ENCODE results near the gene STX10. TPM values are rescaled to one million over a fixed set of nuclear protein-coding genes. Genes with fewer than 3 reads are reported as not detected.
A peak's percentile ranks its signal among the peaks of the same experiment; 100 is the strongest.

Gene STX10
- total and polyA plus RNA-seq, 9 of the 15 experiments (the other 6 are each of a cell fraction or from before 2014, with no cell fraction given) = 0.51 to 66.3 (median 31.0) TPM

GRCh38 chr19:13152974-13153568, 2.9 kb upstream of the STX10 start (continued):
- TF ChIP-seq MBD1 (CRISPR knock-in tag; IDR thresholded peaks at IDR 0.05) (no peak), YY1 (IDR thresholded peaks at IDR 0.05; ENCODE audit: borderline replicate concordance in 1 of 3, control insufficient read depth in 1 of 3, extremely low read depth in 1 of 3, insufficient read depth in 3 of 3, insufficient read length in 1 of 3, insufficient replicate concordance in 2 of 3, low read depth in 1 of 3, low read length in 2 of 3) (peak; percentile 40 to 87 (median 77)), HIVEP1 (CRISPR knock-in tag; IDR thresholded peaks at IDR 0.05) (no peak), KDM4B (IDR thresholded peaks at IDR 0.05; ENCODE audit: borderline replicate concordance in 2 of 2, low read depth in 1 of 2) (peak in 1 of 2 experiments; percentile 54; a peak in 1 of 4 replicates), CREB1 (IDR thresholded peaks at IDR 0.05) (peak; percentile 90), CREB1 (CRISPR knock-in tag; IDR thresholded peaks at IDR 0.05) (peak; percentile 94), FOXJ2 (tag; IDR thresholded peaks at IDR 0.05) (no peak), ZC3H4 (CRISPR knock-in tag; IDR thresholded peaks at IDR 0.05; ENCODE audit: borderline replicate concordance) (peak; percentile 90), ZNF398 (CRISPR knock-in tag; IDR thresholded peaks at IDR 0.05) (no peak), NFYB (IDR thresholded peaks at IDR 0.05; ENCODE audit: extremely low read depth, insufficient read length) (no peak), ILF3 (IDR thresholded peaks at IDR 0.05; ENCODE audit: borderline replicate concordance) (0 out of 2 replicates have a peak, but pooled peaks have one; percentile 76), SMARCA4 (IDR thresholded peaks at IDR 0.05) (no peak), HCFC1 (IDR thresholded peaks at IDR 0.05; ENCODE audit: low read depth, low read length) (peak; percentile 60), PTRF (tag; IDR thresholded peaks at IDR 0.05) (no peak), SIN3B (IDR thresholded peaks at IDR 0.05; ENCODE audit: low read depth) (peak; percentile 34; the same call in 1 of the 2 replicates)
- TF ChIP-seq, protein P1, sequence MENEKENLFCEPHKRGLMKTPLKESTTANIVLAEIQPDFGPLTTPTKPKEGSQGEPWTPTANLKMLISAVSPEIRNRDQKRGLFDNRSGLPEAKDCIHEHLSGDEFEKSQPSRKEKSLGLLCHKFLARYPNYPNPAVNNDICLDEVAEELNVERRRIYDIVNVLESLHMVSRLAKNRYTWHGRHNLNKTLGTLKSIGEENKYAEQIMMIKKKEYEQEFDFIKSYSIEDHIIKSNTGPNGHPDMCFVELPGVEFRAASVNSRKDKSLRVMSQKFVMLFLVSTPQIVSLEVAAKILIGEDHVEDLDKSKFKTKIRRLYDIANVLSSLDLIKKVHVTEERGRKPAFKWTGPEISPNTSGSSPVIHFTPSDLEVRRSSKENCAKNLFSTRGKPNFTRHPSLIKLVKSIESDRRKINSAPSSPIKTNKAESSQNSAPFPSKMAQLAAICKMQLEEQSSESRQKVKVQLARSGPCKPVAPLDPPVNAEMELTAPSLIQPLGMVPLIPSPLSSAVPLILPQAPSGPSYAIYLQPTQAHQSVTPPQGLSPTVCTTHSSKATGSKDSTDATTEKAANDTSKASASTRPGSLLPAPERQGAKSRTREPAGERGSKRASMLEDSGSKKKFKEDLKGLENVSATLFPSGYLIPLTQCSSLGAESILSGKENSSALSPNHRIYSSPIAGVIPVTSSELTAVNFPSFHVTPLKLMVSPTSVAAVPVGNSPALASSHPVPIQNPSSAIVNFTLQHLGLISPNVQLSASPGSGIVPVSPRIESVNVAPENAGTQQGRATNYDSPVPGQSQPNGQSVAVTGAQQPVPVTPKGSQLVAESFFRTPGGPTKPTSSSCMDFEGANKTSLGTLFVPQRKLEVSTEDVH (IDR thresholded peaks at IDR 0.05; ENCODE audit: low read depth, partially characterized antibody) = peak; percentile 75
- TF ChIP-seq, protein P2, sequence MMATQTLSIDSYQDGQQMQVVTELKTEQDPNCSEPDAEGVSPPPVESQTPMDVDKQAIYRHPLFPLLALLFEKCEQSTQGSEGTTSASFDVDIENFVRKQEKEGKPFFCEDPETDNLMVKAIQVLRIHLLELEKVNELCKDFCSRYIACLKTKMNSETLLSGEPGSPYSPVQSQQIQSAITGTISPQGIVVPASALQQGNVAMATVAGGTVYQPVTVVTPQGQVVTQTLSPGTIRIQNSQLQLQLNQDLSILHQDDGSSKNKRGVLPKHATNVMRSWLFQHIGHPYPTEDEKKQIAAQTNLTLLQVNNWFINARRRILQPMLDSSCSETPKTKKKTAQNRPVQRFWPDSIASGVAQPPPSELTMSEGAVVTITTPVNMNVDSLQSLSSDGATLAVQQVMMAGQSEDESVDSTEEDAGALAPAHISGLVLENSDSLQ (IDR thresholded peaks at IDR 0.05) = peak; percentile 57; the same call in 1 of the 2 replicates

All from K562 (cell line).